Stimulated activated CD8-positive, alpha-beta memory T cell treated with anti-CD3 and anti-CD28 coated beads, Interleukin-15, amount 100 ng/mL, for 1 hour (primary cell): Measurements from ENCODE around the gene ZPBP2.
A peak's percentile ranks its signal among the peaks of the same experiment; 100 is the strongest.
"Not testable (repeated sequence)": the region's sequence is repeated elsewhere in the genome, so short reads cannot be mapped to it uniquely, and the experiment has no call there.

Experiments
- DNase-seq: peaks from one replicate; pipeline ENCODE4 v3.0.0-alpha.2; 2020; ENCODE audit warnings: low read depth

Gene ZPBP2

DNA sequence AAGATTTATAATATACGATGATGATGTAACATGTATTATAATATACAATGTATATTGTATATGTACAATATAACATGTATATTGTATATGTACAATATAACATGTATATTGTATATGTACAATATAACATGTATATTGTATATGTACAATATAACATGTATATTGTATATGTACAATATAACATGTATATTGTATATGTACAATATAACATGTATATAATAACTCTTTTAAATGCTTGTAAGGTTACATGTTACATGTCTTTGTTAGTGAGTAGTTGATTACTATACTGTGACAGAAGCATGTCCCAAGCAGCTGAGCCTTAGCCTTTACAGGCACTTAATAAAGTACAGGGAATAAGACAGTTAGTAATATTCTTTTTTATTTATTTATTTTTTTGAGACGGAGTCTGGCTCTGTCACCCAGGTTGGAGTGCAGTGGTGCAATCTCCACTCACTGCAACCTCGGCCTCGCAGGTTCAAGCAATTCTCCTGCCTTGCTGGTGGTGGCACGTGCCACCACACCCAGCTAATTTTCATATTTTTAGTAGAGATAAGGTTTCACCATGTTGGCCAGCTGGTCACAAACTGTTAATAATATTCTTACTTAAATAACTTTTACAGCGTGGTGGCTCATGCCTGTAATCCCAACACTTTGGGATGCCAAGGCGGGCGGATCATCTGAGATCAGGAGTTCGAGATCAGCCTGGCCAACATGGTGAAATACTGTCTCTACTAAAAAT lies 11.9 kb upstream of the ZPBP2 start:
- not testable (repeated sequence) for DNase-seq

DNA sequence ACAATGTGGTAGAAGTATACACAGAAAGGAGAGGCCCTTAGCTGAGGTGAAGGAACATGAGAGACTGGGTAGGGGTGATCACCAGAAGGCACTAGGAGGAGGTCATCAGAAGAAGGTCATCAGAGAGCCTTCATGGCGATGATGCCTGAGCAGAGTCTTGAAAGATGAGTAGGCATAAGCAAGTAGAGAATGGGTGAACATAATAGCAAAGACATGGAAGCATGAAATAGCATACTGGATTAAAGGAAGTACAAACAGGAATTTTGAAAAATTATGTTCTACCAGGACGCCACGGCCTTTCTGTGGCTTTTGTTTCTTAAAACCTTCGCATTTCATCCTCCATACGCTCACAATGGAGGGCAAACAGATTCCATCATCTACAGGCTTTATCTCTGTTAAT lies 6.8 kb upstream of the ZPBP2 start:
- DNase-seq = no peak

DNA sequence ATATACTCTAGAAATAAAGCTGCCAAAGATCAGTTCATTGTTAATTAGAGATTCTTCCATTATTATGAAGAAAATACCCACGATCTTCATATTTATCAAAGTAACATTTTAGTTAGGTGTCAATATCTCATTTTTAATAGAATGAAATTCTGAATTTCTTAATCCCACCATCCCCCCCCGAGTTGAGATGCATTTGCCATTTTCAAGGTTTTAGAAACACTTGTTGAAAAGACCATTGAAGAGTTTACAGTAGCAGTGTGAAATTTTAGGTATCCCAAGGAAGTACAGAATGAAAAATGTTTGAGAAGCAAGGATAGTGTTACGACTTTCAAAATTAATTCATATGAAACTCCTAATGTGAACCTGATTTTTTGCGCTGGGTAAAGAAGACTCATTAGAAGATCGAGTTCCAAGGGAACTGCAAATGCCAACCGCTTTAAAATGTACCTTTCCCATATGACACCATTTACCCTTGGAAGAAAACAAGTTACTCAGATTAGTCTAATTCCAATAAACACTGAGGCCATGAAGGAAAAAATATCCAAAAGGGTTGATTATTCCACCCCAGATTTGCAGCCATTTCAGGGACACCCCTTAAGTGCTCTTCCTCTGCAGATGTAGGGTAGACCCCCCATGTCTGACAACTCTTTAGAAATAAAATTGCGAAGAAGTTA lies 4.6 kb upstream of the ZPBP2 start:
- no peak for DNase-seq

DNA sequence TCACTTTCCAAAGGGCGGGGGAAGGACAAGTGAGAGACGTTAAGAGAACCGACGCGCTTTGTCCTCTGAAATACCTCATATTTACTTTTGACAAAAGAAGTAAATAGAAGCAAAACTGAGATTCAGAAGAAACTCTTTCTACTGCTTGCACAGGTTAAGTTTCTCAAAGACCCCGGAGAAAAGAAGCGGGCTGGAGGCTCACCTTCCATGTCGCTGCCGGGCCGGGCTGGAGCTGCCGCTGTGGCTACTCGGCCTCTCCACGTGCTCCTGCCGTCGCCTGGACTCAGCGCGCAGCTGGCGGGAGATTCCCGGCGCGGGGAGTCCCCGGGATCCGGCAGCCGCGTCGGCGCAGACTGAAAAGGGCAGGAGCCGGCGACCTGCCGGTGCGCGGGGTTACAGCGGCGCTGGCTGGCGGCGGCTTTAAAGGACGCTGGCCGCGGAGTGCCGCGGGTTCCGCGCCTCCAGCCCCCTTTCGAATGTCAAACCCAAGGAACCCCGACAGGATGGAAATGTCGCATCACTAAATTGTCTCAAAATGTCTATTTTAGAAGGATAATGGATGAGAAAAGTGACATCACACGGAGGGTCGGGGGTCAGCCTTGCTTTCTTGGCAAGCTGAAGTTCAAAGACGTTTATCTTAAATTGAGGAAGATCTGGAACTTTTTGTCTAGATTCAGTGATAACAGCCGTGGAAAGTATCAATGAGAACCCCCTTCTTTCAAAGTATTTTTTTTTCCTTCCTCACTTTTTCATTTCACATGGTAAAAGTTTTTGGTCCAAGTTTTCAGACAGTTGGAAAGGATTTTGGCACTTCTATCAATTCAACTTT lies 3.9 kb upstream of the ZPBP2 start, which contains the start of gene IKZF3:
Gene IKZF3 (minus strand): TSS at position 395 of the 829 bp plus-strand sequence. CDS start 186 bp downstream, at position 209.
- DNase-seq = peak; percentile 57

DNA sequence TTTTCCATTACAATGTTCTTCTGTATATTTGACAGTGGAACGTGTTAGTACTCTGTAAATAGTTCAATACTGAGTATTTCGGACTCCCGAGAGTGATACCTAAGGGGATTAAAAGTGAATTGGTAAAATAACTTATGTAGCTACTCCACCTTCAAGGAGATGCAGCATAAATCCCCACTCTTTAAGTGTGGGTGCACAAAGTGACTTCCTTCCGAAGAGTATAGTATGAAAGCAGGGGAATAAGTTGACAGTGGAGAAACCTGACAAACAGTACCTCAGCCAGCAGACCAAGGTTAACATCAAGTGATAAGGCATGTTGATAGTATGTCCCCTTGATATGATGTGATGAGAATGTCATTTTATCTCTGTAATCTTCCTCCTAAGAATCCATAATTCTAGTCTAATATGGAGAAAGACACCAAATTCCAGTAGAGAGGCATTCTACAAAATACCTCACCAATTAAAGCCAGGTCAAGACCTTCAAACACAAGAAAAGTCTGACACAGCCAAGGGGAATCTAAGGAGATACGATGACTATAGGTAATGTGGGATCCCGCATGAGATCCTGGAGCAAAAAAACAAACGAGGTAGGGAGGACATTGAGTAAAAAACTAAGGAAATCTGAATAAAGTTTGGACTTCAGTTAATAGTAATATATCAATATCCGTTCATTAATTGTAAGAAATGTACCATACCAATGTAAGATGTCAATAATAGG lies 1.8 kb upstream of the ZPBP2 start:
- no peak for DNase-seq

DNA sequence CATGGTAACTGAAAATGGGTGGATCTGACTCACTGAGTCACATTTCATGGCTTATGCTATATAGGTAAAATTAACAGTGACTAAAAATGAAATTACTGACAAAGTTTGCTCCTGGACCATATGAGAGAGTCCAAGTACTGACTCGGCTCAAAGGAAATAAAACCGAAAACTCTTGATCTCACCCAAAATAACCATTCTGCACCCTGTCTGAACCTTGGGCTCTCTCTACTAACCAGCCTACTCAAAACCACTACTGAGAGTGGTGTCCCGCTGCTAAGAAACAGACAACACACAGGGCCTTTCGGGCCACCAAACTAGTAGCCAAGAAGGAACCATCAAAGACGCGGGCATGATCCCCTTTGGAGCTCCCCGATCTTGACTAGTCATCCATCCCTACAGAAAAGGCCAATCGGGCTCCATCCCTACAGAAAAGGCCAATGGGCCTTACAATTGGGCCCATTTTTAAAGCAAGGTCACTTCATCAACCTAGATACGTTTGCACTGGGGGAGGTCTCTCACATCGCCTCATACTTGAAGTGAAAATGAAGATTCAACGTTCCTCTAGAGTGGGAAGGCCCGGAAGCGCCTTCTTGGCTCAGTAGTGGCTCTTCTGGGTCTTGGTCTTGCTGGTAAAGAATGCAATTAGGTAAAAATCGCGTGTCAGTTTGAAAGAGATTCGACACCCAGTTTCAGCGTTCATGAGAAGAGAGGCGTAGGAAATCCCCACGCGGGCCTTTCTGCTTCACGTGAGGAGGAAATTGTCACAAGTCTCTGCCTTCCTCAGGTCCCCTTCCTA lies 720 bp upstream of the ZPBP2 start:
- DNase-seq = no peak

DNA sequence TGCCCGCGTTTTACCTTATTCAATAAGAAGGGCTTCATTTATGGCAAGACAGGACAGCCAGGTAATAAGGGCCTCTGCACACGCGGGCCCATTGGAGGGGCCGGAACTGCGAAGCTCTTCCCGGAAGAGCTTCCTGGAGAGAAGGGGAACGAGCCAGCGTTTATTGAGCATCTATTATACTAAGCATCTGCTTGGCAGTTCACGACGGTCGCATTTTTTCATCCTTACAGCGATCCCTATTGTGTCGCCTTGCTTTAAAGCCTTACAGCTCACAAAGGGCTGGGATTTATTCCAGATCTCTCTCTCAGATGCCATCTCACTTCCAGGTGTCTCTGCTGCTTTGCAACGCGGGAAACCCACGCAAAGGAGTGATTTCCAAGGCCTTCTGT lies 546 bp downstream of the ZPBP2 start:
- no peak for DNase-seq

DNA sequence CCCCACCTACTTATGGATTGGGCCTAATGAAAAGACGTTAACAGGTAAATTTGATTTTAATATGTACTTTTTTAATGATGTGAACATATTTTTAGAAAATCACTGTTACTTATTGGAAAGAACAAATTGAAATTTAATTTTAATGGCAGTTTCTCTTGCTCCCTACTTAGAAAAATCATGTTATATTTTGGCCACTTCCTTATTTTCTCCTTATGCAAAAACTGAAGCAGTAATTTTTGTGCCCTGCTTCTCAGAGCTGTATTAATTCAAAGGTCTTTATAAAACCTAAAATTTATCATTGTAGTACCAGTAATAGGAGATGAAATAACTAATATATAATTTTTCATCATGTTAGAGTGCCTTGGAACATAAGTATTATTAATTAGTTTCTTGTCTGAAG lies 2.8 kb downstream of the ZPBP2 start:
- DNase-seq = no peak

DNA sequence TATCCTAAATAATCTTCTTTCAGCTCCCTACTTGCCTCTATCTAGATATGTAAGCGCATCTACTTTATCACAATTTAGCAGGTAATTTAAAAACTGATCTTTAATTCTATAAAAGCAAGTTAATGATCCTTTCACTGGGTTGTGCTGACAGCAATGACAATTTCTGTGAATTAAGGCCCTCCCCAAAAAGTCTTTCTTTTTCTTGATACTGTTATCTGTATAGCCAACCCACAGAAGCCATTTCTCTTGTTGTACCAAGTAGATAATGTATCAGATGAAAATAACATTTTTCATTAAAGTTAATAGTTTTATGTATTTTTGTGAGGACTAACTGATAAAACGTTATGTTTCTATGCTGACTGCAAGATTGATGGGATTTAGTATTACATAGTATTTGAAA lies 3.8 kb downstream of the ZPBP2 start:
- no peak for DNase-seq

DNA sequence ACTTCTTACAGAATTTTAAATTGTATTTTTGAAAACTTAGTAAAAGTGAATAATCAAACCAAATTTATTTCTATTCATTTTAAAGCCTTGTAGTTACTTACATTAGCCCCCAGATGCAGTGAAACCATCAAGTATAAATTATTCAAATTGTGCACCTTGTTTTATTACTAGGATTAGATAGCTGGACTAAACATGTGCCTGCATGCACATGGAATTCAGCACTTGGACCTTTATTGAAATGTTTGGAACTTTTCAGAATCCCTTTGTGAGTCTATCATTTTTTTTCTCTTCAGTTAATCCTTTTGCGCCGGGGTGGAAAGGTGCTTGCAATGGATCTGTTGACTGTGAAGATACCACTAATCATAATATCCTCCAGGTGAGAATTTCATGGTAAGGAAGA lies 4.7 kb downstream of the ZPBP2 start:
- no peak for DNase-seq

DNA sequence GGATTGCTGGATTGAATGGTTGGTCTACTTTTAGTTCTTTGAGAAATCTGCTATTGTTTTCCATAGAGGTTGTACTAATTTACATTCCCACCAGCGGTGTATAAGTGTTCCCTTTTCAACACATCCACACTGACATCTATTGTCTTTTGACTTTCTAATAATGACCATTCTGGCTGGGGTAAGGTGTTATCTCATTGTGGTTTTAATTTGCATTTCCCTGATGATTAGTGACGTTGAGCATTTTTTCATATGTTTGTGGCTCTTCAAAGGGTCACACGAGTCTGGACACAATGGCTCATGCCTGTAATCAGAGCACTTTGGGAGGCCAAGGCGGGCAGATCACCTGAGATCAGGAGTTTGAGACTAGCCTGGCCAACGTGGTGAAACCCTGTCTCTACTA lies 18.1 kb downstream of the ZPBP2 start:
- DNase-seq = not testable (repeated sequence)

DNA sequence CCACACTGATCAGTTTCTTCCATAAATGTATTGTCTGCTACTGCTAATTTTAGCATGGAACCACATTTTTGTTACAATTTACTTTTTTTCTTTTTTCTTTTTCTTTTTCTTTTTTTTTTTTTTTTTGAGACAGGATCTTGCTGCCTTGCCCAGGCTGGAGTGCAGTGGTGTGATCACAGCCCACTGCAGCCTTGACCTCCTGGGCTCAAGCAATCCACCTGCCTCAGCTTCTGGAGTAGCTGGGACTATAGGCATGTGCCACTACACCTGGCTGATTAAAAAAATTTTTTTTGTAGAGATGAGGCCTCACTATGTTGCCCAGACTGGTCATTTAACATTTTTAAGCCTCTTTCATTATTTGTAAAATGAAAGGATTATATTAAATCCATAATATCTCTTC lies 19.1 kb downstream of the ZPBP2 start:
- no peak for DNase-seq

DNA sequence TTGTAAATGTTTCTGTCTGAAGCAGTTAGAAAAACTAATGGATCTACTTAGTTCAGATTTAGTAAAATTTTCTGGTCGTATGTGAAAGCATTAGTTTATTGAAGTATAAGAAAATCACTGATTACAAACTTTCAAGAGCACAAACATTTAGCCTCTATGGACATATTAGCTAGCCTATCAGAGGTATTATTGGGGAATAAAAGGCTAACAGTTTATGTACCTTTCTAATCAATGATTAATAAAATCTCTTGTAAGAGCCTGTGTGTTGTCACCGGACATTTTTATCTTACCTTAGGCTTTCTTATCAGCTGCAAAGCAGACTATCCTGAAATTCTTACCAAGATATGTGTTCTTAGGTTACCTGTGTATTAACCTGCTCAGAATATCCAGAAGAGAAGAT lies 21.2 kb downstream of the ZPBP2 start:
- no peak for DNase-seq

DNA sequence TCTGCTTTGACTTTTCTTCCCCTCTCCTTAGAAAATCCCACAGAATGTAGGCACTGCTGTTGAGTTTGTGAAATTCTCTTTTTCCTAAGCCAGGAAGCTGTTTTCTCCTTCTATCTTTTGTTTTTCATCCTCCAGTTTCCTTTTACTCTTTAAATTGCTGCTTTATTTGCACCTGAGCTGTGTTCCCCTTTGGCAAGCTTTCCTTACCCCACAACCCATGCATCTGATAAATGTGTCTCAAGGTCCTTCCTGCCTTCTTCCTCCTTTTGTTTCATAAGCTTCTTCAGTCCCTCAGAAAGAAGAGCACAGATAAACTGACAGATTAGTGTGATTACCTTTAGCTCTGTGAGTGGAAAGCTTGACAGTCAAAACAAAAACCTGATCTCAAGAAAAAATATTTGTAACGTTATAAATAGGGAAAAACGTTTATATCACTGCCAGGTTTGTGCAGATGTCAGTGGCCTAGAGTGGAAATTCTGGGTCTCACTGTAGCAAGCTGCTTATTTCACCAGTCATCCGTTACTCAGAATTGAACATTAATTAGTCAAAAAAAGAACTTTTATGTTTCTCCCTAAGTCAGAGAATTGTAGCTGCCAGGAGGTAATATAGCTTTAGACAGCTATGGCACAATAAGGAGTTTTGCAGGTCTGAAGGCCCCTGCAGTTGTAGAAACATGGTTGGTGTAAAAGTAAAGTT lies 26.8 kb downstream of the ZPBP2 start:
- no peak for DNase-seq

DNA sequence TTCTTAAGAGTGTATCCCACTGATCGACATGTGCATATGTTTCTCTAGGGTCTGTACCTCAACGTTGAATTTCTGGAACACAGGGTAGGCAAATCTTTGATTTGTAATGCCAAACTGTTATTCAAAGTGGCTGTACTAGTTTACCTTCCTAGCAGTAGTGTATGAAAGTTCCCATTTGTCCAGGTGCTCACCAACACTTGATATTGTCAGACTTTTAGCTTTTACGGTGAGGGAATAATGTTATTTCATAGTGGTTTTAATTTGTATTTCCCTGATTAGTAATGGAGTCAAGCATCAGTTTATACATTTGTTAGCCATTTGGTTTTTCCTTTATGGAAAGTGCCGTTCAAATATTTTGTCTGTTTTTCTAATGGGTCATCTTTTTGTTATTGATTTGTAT lies 30.1 kb downstream of the ZPBP2 start:
- DNase-seq = no peak

DNA sequence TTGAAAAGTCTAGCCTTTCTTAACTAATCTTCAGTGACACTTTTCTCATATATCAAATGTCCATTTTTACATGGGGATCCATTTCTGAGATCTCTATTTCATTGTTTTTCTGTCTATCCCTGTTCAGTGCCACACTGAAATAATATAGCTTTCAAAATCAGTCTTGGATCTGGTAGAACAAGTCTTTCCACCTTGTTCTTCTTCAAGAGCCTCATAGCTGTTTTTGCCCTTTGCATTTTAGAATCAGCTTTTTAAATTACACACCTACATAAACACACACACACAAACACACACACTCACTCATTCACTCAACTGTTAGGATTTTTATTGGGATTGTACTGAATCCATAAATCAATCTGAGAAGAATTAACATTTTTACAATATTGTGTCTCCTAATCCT lies 31.2 kb downstream of the ZPBP2 start:
- no peak for DNase-seq

DNA sequence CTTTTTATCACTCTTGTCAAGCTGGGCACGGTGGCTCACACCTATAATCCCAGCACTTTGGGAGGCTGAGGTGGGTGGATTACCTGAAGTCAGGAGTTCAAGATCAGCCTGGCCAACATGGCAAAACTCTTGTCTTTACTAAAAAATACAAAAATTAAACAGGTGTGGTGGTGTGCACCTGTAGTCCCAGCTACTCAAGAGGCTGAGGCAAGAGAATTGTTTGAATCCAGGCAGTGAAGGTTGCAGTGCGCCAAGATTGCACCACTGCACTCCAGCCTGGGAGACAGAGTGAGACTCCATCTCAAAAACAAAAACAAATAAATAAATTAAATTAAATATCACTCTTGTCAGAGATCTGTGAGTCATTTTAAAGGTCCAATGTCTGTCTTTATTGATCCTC lies 34.0 kb downstream of the ZPBP2 start:
- DNase-seq = not testable (repeated sequence)

DNA sequence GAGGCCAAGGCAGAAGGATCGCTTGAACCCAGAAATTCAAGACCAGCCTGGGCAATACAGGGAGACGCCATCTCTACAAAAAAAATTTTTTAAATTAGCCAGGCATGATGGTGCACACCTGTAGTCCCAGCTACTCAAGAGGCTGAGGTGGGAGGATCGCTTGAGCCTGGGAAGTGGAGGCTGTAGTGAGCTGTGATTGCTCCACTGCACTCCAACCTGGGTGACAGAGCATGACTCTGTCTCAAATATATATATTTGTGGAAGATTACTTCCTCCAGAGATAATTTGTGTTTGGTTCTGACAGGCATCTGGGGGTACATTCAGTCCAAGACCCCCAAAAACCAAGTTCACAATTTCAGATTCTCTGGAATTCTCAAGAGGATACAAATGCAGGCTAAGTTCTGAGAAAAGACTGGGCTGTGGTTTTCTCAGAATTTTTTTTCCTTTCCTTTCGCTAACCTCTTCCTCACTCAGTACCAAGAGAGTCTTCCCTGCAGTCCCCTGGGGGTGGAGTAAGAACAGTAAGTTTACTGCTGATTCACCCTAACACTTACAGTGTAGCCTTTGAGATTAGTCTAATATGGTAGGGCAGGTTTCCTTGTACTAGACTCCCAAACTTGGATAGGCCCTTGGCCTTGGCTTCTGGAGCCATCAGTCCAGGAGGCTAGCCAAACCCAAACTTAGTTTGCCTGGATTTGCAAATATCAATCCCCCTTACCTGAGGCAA lies 35.3 kb downstream of the ZPBP2 start:
- no peak for DNase-seq

DNA sequence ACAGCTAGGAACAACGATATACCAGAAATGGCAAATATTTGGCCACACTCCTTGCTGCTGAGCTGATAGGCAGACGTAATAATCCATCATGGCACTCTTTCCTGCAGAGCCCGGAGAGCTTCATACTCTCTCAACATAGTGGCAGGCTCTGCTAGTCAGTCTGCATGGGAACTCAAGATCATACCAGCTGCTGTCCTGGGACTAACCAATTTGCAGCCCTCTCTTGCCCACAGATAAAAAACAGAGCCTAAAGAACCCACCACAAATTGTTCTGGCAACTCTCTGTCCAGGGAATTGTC lies 36.9 kb downstream of the ZPBP2 start:
- no peak for DNase-seq

DNA sequence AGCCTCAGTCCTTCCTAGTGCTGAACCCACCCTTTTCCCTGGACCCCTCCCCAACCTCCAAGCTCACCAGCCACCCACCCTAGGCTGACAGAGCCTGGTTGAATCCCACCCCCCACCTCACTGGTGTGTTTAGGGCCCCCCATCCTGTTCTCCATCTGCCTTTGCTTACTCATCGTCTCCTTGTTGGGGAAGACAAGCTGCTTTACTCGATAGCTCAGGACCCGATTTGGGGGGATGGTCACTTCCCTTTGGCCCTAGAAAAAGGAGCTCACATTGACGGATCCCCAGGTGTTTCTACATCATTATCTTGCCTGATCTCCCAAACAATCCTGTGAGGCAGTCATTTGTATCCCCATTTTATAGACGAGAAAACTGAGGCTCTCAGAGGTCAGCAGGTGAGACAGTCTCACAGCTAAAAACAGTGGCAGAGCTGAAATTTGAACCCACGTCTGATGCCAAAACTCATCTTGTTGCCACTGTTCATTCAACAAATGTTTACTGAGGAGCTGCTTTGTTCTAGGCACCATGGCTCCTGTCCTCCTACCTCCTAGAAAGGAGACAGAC lies 40.9 kb downstream of the ZPBP2 start:
- DNase-seq = no peak
